Right kidney (tissue), 1 donor: Measurements from ENCODE around the gene SPATA32.
A peak's percentile ranks its signal among the peaks of the same experiment; 100 is the strongest.
"Not testable (repeated sequence)": the region's sequence is repeated elsewhere in the genome, so short reads cannot be mapped to it uniquely, and the experiment has no call there.

ENCODE experiments used
- DNase-seq: peaks from one replicate; pipeline ENCODE4 v3.0.0-alpha.2; 2016

Gene SPATA32

DNA sequence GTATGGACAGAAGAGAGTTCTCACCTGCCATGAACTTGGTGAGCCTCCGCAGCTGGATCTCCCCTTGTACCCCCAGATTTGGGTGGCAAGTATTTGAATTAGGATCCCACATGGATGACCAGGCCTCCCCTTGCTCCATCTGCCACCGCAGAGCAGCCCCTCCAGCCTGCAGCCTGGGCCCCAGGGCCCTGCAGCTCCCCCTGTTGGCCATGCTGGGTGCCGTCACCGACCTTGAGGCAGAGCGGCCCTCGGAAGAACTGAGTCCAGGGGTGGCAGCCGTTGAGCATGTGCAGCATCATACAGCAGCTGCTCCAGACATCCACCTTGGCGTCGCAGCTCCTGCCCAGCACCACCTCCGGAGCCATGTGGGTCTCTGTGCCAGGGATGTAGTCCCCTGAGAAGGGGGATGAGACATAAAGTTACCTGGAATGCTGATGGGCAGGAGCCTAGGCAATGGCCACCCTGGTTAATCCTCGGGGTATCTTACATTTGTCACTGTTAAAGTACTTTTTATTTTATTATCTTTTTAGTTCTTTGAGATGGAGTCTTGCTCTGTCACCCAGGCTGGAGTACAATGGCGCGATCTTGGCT is 9.0 kb upstream of the SPATA32 start:
- DNase-seq, result no peak

DNA sequence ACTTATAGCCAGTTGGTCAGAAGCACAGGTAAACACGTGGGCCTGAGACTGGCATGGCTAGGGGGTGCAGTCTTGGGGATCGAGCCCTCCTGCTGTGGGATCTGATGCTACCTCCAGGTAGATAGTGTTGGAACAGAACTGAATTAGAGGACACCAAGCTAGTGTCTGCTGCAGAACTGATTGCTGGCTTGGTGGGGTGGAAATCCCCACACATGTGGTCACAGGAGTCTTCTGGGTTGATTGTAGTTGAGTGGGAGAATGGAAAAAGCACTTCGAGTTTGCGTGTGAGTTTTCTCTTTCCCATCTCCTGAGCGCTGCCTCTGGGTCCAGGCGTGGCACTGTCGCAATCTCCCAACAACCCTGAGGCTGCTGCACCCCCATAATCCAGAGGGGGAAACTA is 8.0 kb upstream of the SPATA32 start:
- DNase-seq, result no peak

DNA sequence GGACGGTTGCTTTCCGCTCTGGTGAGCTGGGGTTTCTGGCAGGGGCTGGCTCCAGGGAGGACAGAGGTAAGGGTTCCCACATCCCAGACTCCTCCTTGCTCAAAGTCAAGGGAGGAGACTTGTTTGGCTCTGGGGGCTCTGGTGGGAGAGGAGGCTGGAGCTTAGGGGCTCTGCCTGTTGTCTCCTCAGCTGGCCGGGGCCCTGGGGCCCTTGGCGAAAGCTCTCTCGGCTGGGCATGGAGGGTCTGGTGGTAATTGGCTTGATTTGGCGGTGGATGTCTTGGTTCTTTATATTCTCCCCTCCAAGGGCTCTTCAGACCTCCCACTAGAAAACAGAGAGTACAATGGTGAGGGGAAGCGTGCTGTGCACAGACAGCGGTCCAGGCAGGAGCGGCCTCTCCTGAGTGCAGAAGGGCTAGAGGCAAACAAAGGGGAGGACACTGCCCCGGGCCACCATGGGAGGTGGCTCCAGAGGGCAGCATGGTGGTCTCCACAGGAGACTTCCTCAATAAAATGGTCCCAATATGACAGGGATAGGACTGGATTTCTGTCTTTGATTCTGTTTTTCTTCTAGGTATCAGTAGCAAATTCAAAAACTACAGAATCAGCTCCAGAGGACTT is 5.7 kb upstream of the SPATA32 start:
- DNase-seq, result no peak

DNA sequence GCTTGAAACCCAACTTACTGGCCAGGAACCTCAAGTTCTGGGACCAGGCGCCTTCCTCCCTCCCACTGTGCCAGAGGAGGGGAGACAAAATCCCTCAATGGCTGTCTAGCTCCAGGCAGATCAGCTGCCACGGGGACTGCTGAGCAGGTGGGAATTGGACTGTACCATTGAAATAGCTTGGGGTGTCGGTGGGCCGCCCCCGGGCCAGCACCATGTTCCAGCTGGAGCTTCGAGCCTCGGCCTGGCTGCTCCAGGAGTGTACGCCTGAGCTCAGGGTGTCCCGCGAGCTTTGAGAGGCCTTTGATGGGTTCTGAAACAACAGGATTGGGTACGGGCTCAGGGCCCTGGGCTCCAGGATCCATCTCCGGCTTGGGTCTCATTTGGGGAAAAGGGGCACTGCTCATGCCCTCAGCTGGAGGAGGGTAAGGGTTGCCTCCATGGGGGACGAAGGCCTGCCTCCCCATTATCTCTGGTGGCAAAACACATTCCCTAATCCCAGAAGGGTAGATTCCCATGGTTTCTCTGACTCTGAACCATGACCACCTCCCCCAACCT is 4.6 kb upstream of the SPATA32 start:
- no peak for DNase-seq

DNA sequence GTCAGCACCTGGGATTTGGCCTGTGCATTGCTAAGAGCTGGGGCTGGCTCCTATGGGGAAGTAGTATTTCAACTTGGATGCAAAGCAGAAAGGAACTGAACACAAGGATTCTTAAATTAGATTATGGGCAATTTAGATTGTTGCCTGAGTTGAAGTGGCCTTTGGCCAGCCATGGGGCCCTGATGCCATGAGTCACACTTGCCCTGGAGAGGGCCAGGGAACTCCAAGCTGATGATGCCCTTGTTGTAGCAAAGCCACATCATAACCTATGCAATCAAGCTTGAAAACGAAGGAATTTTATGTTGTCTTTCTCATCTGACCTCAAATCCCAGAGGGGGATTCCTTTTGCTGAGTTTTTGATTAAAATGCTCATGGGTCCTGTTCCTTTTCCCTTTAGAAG is 3.9 kb upstream of the SPATA32 start:
- no peak for DNase-seq

DNA sequence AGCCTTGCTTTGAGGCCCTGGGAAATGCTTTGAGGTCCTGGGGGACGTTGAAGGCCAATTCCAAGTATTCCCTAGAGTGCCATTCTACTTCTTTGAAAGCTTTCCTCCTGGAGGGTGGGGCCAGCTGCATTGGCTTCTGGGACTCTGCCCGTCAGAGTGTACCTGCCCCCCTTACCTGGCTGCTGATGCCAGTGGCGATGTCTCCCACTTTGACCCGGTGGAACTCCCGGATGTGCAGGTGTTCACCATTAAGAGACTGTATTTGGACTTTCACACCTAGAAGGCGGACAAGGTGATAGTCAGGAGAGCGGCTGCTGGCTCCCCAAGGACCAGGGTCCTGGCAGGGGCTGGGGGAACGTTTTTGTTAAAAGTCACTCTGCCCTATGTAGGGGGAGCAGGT is 3.1 kb upstream of the SPATA32 start:
- DNase-seq, result no peak

DNA sequence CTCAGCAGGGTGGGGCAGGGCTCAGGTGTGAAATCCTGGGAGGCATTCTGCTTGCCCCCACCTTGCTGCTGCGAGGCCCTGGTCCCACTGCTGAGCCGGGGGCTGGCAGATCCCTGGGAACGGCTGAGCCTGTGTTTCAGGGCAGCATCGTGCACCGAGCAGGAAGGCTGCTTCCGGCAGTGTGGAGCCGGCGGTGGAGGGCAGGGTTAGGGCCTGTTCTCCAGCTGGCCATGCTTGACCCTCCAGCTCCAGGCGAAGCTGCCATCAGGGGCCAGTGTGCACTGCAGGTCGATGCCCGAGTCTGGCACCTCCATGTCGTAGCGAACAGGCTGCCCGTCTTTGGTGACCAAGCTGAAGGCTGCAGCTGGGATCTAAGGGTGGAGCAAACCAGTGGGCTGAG is 2.5 kb upstream of the SPATA32 start:
- DNase-seq, result no peak

DNA sequence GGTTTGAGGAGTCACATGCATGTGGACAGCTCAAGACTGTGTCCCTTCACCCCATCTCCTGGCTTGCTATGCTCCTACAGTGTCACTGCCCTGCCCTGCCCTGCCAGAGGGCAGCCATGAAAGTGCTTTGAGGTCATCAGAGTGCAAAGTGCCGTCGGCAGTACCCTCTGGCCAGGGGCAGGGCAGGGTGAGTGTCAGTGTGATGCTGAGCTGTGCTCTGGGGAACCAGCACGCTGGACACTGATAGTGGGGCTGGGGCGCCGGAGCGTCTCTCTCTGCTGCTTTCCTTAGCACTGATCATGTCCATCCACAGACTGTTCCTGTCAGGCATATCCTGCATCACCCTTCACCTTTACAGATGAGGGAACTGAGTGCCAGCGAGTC is 1.6 kb upstream of the SPATA32 start:
- DNase-seq, result no peak

DNA sequence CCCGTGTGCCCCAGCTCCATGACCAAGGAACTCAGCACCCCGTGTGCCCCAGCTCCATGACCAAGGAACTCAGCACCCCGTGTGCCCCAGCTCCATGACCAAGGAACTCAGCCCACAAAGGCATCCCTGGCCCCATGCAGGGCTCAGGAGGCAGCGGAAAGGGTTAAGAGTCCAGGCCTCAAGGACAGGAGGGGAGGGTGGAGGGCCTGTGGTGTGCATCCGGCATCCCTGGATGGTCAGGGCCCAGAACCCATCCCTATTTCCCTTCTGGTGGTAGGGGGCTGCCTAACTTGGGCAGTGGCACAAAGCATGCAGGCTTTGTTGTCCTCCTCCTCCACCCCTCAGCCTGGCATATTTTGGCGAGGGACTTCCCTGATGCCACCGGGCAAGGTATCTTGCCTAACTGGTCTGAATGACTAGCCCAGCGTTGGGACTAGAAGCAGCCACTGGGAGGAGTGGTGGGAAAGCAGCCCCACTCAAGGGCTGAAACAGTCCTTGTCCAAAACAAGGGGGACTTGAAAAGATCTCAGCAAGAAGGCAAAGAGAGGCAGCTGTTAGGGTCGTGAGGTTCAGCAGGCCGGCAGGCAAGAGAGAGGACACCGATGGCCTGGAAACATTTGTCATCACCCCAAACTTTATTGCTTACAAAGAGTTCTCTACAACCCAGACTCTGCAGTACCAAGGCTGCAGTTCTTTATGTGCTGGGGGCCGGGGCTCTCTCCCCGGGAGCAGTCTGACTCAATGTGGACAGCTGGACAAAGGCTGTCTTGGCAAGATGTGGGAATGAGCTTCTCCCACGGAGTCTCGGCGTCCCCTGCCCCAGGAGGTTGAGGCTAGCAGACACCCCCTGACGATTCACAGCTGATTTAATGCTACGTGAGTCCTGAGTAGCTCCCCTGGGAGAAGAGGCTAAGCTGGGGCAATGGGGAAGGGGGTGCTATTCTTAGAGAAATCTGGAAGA is 902 bp upstream of the SPATA32 start:
- peak; percentile 30 for DNase-seq

DNA sequence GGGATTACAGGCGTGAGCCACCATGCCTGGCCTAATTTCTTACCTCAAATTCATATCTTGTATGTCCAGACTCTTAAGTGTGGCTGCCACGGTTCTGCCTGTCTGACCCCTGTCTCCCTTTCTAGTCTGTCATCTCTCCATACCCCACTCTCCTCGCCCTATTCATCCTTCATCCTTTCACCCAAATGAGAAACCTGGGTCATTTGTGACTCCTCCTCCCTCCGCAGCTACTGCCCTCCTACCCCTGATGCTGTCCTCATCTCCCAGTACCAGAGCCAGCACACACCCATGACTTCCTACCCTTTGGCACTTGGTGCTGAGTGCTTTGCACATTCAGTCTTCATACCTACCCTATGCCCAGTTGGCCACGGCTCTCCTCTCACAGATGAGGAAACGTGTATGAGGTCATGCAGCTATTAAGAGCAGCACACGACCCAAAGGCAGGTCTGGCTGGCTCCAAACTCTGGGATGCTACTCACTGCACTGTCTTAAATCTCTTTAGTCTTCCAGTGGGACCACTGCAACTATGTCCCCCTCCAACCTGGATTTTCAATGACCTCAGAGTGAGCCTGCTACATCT is 1.6 kb downstream of the SPATA32 start:
- no peak for DNase-seq

DNA sequence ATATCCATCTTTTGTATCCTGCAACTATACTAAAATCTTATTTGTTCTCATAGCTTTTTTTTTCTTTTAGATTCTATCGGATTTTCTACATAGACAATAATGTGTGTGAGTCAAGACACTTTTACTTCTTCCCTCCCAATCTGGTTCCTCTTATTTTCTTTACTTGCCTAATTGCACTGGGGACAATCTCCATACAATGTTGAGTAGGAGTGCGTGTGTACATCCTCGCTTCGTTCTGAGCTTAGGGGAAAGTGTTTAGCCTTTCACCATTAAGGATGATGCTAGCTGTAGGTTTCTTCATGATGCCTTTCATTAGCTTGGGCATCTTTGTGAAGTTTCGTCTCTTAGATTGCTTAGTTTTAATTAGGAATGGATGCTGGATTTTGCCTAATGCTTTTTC is 2.9 kb downstream of the SPATA32 start:
- DNase-seq, result no peak

DNA sequence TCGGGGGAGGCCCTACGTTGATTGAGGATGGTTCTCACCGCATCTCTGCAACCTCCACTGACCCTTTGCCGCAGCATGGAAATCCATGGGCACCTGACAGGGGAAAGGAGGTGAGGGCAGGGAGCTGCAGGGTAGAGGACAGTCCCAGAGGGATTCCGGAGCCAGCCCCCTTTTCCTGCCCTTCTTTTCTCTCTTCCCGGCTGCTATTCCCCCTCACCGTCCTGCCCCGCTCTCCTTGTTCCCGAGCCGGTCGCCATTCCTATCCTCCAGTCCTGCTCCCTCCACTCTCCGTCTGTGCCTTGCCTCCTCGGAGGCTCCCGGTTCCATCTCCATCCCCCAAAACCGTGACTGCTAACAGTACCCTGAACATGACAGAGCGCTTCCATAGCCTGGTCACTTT is 4.8 kb downstream of the SPATA32 start:
- DNase-seq, result no peak

DNA sequence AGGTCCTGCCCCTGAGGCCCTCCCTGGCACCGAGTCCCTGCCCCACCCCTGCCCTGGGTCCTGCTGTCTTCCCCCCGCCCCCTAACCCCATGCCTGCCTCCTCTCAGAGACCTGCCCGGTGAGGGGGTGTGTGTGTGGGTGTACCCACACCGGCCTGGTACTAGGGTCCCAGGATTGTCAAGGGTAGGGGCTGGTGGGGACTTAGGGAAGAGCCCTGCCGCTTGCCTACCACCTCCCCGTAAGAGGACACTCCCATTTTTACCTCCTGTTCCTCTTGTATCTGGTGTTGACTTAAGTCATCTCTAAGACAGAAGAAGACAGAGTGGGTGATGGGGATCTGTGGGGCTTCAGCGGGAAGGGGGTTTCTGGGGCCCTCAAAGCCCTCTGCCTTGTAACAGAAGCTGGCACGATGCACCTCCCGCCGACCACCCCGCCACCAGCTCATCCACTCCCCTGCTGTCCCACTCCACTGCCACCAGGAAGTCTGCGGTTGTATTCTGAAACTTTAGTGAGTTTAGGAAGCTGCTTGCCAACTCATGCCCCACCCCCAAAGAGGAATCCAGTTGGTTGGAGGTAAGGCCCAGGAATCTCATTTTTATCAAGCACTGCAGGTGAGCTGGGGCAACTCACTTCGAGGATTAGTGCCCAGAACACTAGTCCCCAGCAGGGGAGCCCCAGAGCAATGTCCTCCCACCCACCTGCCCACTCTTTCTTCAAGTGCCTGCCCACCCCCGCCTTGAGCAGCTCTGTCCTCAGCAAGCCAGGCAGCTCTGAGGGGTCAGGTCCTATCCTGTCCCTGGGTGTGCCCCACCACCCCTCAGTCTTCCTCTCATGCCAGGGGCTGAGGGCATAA is 5.6 kb downstream of the SPATA32 start:
- no peak for DNase-seq

DNA sequence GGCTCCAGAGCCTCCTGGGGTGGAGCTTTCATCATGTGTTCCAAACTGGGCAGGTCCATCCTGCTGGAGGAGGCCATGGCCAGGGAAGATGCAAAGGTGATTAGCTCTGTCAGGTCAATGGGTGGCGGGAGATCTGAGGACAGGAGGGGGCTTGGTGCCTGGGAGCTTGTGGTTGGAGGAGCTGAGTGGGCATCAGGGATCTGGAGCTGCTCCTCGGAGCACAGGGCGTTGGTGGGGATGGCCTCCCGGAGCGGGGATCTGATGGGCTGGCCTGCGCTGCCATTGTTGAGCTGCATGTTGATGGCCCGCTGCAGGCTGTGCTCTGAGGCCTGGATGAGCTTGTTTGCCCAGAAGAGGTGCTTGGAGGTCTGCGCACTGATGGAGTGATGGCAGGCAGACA is 6.5 kb downstream of the SPATA32 start:
- no peak for DNase-seq

DNA sequence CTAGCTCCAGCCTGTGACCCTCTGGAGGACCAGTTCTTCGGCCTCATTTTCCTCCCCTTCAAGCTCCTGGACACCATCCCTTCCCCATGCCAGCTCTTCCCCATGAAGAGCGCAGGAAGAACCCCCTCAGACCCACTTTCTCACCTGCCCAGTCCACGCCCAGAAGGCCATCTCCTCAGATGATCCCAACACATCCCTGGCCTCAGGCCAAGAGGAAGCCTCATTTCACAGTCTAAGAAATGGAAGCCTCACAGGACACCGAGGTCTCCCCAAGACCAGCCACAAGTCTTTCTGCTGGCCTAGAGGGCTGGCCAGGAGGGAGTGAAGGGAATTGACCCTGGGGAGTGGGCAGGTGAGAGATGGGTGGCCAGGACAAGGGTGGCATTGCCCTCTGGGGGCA is 8.0 kb downstream of the SPATA32 start:
- no peak for DNase-seq

DNA sequence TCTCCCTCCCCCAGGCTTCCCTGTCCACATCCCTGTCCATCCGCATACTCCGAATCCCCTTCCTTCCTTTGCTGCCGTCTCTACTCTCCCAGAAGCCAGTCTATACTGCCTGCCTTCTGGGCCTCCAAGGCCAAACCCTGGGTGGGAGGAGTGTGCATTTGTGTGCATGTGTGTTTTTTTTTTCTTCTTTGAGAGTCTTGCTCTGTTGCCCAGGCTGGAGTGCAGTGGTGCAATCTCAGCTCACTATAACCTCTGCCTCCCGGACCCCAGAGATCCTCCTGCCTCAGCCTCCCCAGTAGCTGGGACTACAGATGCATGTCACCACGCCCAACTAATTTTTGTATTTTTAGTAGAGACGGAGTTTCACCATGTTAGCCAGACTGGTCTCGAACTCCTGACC is 8.7 kb downstream of the SPATA32 start:
- not testable (repeated sequence) for DNase-seq

DNA sequence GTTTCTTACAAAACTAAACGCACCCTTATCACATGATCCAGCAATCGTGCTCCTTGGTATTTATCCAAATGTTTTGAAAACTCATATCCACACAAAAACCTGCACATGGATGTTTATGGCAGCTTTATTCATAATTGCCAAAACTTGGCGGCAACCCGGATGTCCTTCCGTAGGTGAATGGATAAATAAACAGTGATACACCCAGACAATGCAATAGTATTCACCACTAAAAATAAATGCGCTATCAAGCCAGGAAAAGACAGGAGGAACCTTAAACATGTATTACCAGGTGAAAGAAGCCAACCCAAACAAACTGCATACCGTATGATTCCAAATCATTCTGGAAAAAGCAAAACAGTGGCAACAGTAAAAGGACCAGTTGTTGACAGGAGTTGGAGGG is 10.0 kb downstream of the SPATA32 start:
- DNase-seq, result no peak

DNA sequence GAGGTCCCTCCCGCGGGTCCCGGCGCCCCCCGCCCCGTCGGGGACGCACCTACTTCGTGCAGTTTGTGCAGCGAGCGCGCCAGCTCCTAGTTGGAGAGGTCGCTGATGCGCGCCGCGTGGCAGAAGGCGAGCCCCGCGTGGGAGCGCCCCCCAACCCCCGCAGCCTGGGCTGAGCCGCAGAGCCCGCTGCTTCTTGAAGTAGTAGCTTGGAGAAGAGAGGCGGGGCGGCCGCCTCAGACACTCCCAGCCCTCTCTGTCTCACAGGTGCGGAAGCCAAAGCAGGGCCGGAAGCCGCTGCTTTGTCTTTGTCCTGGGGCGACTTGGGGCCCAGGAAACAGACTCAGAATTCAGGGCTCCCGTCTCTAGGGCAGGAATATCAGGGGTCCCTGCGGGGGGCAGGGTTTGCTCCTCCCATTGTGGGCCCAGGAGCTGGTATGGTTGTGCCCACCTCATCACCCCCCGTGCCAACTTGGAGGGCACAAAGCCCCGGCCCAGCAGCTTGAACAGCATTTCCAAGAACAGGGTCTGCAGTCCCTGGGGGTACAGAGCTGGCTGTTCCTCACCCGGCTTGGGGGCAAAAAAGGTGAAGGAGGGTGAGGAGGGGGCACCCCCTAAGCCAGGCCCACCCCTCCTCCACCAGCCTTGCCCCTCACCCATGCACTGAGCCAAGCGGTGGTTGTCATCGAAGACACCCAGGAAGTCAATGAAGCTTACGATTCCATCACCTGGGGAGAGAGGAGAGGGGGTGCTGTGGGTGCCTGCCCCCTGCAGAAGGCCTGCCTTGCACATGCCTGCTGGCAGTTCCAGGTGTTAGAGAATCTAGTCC is 13.5 kb downstream of the SPATA32 start:
- DNase-seq, result peak; percentile 78

DNA sequence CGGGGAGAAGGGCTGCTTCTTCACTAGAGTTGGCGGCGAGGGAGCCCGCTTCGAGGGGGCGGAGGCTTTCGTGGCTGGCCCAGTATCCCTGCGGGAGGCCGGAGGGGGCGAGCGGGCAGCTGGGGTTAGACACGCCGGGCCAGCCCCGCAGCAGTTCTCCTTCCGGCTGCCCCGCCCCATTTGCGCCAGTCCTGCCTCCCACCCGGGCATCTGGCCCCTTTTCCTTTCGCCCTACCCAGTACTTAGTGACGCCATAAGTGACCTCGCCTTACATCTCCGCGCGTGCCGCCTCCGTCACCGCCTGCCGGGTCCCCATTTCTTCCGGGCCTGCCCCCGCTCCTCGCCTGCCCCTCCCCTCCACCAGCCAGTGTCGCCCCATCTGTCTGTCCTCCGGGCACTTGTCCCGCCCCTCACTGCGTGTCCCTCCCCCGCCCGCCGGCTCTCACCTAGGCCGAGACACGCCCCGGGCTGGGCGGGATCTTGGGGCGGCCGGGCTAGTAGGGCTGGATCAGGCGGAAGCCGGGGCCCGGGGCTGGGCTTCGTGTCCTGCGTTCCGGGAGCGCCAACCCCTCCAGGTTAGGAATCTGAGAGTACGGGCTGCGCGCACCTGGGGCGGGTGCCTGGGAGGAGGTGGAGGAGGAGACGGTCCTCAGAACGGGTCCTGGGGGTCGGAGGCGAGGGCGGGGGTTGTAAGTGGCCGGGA is 14.3 kb downstream of the SPATA32 start:
- DNase-seq, result peak; percentile 84

DNA sequence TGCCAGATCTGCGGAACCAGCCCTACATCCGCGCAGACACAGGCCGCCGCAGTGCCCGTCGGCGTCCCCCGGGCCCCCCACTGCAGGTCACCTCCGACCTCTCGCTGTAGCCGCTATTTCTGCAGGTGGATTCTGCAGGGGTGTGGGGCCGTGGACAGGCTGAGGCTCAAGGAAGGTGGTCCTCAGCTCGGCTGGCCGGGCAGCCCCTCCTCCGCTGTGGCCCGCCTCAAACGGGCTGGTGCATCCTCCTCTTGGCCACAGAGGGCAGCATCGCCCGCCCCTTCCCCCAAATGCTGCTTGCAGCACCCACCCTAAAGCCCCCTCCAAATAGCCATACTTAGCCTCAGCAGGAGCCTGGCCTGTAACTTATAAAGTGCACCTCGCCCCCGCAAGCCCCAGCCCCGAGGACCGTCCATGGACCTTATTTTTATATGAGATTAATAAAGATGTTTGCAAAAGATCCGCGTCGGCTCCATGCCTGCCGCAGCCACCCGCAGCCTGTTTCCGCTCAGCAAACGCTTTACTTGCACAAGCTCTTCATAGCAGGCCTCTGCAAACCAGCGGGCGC is 14.9 kb downstream of the SPATA32 start:
- DNase-seq, result no peak
